ENCODE measurements around the gene SLC35D3. TPM values are rescaled to one million over a fixed set of nuclear protein-coding genes. Genes with fewer than 3 reads are reported as not detected.

SLC35D3 gene
- polyA plus RNA-seq, 3 donors = not detected

DNA sequence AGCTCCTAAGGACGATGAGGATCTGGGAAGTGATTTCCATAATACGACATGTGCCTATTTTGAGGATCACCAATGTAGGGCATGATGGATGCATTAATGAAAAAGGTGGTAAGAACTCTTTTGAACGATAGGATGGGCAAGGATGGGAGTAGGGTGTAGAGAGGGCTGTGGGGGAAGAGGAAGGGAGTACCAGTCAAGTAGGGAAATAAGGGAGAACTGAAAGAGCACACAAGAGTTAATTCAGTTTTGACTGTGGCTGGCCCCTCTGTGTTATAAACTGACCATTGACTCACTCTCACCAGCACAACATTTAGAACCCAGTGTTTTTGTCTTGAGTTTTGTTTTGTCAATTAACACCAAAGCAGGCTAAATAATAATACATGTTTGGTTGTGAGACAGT lies 33.0 kb downstream of the SLC35D3 start:
- Histone ChIP-seq H2AFZ (ENCODE audit: insufficient read depth, low read depth, low read length, poor library complexity, severe bottlenecking) (no peak overlapping the region), H3K4me1 (ENCODE audit: control insufficient read depth in 1 of 2, insufficient read depth in 2 of 2, low read length in 2 of 2) (no peaks in the 10 kb centered on the region), H3K27ac (ENCODE audit: low read depth in 1 of 2, low read length in 2 of 2) (no peak overlapping the region), H3K9me3 (replicated peaks in 1 of 2; ENCODE audit: control insufficient read depth in 1 of 2, insufficient read depth in 1 of 2, low read length in 2 of 2) (no peaks in the 10 kb centered on the region), H3K4me3 (replicated peaks in 1 of 3; ENCODE audit: low read depth in 2 of 3, low read length in 3 of 3) (no peak overlapping the region), H3K79me2 (ENCODE audit: insufficient read depth, low read length) (no peaks in the 10 kb centered on the region), H3K27me3 (ENCODE audit: control insufficient read depth in 2 of 2, insufficient read depth in 2 of 2, low read length in 2 of 2) (peaks cover 7 to 10% of the 10 kb centered on the region in 2 donors), H4K20me1 (ENCODE audit: insufficient read depth, low read length) (no peaks in the 10 kb centered on the region), H3K9ac (ENCODE audit: insufficient read depth, low read length, poor library complexity, severe bottlenecking) (no peak overlapping the region), H3K4me2 (replicated peaks; ENCODE audit: extremely low read depth, low read length, poor library complexity, severe bottlenecking) (no peak overlapping the region), H3K36me3 (replicated peaks in 1 of 2; ENCODE audit: control insufficient read depth in 1 of 2, insufficient read depth in 2 of 2, low read length in 2 of 2) (no peaks in the 10 kb centered on the region)
- H3K4me1 Mint-ChIP-seq = peaks cover 6% of the 10 kb centered on the region
- DNase-seq = no peak
- peaks cover 16 to 35% (median 20%) of the 10 kb centered on the region in 3 donors for H3K27me3 Mint-ChIP-seq (ENCODE audit: low read depth in 3 of 3)
- H3K36me3 Mint-ChIP-seq = no peaks in the 10 kb centered on the region
- TF ChIP-seq, protein P1, sequence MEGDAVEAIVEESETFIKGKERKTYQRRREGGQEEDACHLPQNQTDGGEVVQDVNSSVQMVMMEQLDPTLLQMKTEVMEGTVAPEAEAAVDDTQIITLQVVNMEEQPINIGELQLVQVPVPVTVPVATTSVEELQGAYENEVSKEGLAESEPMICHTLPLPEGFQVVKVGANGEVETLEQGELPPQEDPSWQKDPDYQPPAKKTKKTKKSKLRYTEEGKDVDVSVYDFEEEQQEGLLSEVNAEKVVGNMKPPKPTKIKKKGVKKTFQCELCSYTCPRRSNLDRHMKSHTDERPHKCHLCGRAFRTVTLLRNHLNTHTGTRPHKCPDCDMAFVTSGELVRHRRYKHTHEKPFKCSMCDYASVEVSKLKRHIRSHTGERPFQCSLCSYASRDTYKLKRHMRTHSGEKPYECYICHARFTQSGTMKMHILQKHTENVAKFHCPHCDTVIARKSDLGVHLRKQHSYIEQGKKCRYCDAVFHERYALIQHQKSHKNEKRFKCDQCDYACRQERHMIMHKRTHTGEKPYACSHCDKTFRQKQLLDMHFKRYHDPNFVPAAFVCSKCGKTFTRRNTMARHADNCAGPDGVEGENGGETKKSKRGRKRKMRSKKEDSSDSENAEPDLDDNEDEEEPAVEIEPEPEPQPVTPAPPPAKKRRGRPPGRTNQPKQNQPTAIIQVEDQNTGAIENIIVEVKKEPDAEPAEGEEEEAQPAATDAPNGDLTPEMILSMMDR (IDR thresholded peaks at IDR 0.05) = no peak
- H3K9me3 Mint-ChIP-seq = peaks cover 0 to 5% (median 2%) of the 10 kb centered on the region in 7 donors
- no peak overlapping the region for H3K27ac Mint-ChIP-seq
- no peak overlapping the region for H3K4me3 Mint-ChIP-seq
- intact Hi-C loops (cut with micrococcal nuclease) = no loop called here
- WGBS (ENCODE audit: insufficient coverage) = 97% methylated on average over 3 of the region's 3 CpGs

DNA sequence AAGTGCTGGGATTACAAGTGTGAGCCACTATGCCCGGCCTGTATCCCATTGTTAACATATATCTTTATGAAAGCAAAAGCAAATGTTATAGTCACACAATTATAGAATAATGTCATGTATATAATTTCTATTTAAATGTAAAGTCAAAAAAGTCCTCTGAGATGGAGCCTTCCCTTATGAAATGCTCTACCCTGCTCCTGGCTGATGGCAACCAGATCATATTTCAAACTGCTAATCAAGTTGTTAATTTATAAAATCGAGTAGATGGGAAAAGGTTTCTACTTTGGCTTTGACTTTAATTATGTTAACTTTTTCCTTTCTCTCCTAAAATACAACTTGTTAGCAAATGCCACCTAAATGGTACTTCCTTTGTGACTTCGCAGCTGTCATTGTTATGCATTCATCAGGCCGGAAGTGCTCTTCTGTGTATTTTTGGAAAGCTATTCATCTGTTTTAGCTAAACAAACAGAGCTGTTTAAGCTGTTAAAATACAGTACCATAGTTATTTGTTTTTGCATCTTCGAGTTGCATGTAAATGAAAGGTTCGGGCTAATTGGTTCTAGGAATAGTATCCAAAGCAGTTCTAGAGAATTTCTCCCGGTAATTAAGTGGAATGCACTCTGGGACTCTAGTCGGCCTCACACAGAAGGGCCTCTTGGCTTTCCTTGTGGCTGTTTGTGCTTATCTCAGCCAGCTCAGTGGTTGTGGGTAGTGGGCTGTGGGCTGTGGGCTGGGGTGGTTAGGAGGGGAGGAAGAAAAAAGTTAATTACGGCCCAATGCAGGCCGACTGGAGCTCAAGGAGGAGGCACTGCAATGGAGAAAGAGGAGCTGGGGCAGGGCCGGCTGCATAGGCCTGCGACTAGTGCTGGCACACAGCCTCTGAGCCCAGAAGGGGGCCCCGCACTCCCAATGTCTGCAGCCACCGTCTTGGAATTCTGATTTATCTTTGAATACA lies 34.8 kb downstream of the SLC35D3 start:
- H3K4me1 Mint-ChIP-seq = peaks cover 6% of the 10 kb centered on the region
- H3K36me3 Mint-ChIP-seq = no peaks in the 10 kb centered on the region
- H3K4me1 ChIP-seq (ENCODE audit: control insufficient read depth in 1 of 2, insufficient read depth in 2 of 2, low read length in 2 of 2) = no peaks in the 10 kb centered on the region
- H3K36me3 ChIP-seq (replicated peaks in 1 of 2; ENCODE audit: control insufficient read depth in 1 of 2, insufficient read depth in 2 of 2, low read length in 2 of 2) = no peaks in the 10 kb centered on the region
- no peak for DNase-seq
- peak overlapping the region in 1 of 2 donors; percentile 46 for H3K4me3 Mint-ChIP-seq
- H3K79me2 ChIP-seq (ENCODE audit: insufficient read depth, low read length) = no peaks in the 10 kb centered on the region
- TF ChIP-seq, protein P1 (IDR thresholded peaks at IDR 0.05) = no peak
- H3K9me3 Mint-ChIP-seq = peaks cover 0 to 5% (median 0%) of the 10 kb centered on the region in 7 donors
- no peak overlapping the region for H3K4me3 ChIP-seq (replicated peaks in 1 of 3; ENCODE audit: low read depth in 2 of 3, low read length in 3 of 3)
- H4K20me1 ChIP-seq (ENCODE audit: insufficient read depth, low read length) = no peaks in the 10 kb centered on the region
- no peak overlapping the region for H3K27ac ChIP-seq (ENCODE audit: low read depth in 1 of 2, low read length in 2 of 2)
- H2AFZ ChIP-seq (ENCODE audit: insufficient read depth, low read depth, low read length, poor library complexity, severe bottlenecking) = peak overlapping the region; percentile 46
- H3K9ac ChIP-seq (ENCODE audit: insufficient read depth, low read length, poor library complexity, severe bottlenecking) = no peak overlapping the region
- whole genome bisulfite sequencing (ENCODE audit: insufficient coverage) = 12% methylated on average over 9 of the region's 14 CpGs
- H3K9me3 ChIP-seq (replicated peaks in 1 of 2; ENCODE audit: control insufficient read depth in 1 of 2, insufficient read depth in 1 of 2, low read length in 2 of 2) = no peaks in the 10 kb centered on the region
- intact Hi-C loops (cut with micrococcal nuclease) = no loop called here
- peaks cover 16 to 38% (median 20%) of the 10 kb centered on the region in 3 donors for H3K27me3 Mint-ChIP-seq (ENCODE audit: low read depth in 3 of 3)
- H3K27me3 ChIP-seq (ENCODE audit: control insufficient read depth in 2 of 2, insufficient read depth in 2 of 2, low read length in 2 of 2) = peaks cover 7 to 10% of the 10 kb centered on the region in 2 donors
- H3K27ac Mint-ChIP-seq = no peak overlapping the region
- no peak overlapping the region for H3K4me2 ChIP-seq (replicated peaks; ENCODE audit: extremely low read depth, low read length, poor library complexity, severe bottlenecking)
